Ramos (cell line): Measurements from ENCODE around the gene HOXD3.

Experiments used
- in situ Hi-C: fragments of 300-500 bp; cut with MboI; formaldehyde crosslinking; loops from one replicate; pipeline ENCODE4 v1.14.3; 2022; ENCODE audit warnings: low sequenced_read_pairs; ENCODE audit not compliant: unreplicated experiment

The HOXD3 gene

DNA sequence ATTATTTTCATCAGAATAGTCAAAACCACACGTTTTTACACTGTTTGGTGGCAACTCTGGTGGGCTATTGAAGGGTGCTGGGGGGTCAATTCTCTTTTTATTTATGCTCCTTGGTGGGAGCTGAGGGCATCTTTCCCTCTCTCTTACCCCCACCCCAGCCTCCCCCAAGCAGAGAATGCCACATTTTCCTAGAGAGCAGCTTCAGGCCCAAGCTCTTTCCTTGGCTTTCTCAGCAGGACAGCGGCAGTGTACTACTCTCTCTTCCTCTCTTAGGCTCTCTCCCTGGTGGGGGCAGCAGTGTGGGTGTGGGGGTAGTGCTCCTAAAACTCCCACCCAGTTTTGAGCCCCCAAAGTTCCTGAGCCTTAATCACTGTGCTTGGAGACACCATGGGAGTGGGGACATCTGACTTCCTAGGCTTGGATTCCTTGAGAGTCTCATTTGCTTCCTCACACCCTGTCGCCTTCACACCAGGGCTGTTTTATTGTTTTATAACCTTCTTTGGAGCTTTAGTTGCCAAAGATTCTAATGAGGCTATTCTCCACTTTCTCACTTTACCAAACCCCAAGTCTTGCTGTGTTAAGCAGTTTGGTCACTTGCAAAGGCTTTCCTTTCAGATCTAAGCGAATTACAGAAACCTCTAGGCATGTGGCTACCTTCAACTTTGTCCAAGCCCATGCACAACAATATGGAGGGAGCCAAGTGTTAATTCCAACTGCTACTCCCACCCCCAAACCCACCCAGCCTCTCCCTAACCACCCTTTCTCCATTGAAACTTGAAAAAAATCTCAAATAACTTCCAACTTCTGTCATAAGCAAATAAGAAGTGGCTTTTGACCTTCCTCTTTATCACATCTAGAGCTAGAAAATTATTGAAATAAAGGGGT lies 11.8 kb upstream of the HOXD3 start:
- in situ Hi-C loops: loop anchor here (25.0 kb wide), 2 partner anchors 667 to 992 kb away; no protein-coding TSS in a partner anchor

DNA sequence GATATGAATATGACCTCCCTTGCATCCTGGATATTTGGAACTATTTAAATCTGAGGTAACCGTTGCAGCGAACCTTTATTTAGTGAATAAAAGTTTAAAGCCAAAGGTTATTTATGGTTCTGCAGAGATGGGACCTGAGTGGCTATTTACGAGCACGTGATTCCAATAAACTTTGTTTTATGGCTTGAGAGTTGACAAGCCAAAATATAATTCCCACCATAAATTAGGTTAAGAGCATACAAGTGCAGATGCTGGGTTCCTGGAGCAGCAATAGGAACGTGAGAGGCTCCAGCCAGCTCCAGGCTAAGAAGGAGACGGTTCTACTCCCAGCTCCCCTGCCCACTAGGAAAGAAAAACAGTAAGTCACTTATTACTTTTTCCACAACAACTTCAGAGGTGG lies 11.0 kb upstream of the HOXD3 start:
- in situ Hi-C loops: loop anchor here (25.0 kb wide), 2 partner anchors 666 to 991 kb away; no protein-coding TSS in a partner anchor

DNA sequence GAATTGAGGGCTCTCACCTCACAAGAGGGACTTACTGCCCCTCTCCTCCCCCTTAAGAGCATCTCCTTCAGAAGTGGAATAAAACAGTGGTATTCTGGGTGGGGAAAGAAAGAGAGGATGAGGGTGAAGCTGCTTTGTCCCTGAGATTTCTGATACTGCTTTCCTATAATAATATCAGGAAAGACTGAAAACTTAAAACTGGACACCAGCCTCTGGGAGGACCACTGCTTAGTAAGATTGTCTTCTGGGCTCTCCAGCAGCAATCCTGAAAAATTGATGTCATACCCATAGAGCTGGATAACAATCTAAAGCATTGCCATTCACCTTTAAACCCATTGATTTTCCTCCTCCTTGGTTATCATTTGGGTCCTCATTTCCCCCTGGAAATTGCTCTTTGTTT lies 10.5 kb upstream of the HOXD3 start:
- in situ Hi-C loops: loop anchor here (25.0 kb wide), 2 partner anchors 666 to 991 kb away; no protein-coding TSS in a partner anchor

DNA sequence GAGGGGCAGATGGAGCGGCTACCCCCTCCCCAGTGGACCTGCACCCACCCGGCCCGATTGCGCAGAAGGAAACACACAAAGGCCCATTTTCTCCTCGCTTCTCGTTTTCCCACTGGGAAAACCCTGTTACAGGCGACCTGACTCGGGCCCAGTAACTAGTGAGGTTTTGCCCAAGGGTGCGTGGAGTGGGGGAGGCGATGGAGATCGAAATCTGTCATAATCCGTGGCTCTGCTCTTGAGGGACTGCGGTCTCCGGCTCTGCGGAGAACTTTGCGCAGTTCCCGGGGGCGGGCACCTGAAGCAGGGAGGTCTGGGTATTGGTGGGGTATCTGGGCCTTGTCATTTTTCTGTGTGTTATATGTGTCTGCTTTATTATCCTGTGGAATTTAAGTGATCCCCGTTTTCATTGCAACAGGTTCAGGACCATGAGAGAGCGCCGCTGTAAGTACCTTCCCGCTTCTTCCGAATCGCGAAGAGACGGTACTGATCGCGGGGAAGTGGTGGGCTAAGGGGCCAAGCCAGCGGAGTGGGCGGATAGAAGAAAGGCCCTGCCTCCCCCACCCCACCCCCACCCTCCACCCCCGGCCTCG lies 9.8 kb upstream of the HOXD3 start:
- in situ Hi-C loops: loop anchor here (25.0 kb wide), 2 partner anchors 665 to 990 kb away; no protein-coding TSS in a partner anchor

DNA sequence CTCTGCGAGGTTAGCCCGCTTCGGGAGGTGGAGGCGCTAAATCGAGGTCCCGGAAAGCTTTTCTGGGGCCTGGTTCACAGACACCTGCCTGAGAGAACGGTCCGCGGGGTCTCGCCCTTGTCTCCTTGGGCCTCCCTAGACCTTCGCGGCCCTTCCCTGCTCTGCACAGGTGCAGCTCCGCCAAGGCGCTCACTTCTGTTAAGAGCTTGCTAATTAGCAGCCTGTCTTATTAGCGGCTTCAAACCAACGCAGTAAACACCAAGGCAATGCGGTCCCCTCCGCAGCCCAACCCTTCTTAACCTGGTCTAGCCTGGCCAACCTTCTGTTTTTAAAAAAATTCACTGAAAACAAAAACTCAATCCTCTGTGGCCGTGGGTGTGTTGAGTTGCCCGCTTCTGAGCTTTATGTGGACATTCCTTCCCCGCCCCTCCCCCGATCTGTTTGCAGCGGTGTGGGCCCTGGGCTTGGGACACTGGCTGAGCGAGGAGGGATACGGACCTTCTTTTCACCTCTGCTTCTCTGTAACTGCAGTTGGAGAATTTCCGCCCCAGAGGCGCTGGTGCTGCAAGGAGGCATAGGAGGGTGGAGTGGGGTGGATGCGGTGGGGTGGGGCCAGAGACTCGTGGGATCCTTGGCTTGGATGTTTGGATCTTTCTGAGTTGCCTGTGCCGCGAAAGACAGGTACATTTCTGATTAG lies 9.2 kb upstream of the HOXD3 start:
- in situ Hi-C loops: loop anchor here (25.0 kb wide), 2 partner anchors 664 to 989 kb away; no protein-coding TSS in a partner anchor

DNA sequence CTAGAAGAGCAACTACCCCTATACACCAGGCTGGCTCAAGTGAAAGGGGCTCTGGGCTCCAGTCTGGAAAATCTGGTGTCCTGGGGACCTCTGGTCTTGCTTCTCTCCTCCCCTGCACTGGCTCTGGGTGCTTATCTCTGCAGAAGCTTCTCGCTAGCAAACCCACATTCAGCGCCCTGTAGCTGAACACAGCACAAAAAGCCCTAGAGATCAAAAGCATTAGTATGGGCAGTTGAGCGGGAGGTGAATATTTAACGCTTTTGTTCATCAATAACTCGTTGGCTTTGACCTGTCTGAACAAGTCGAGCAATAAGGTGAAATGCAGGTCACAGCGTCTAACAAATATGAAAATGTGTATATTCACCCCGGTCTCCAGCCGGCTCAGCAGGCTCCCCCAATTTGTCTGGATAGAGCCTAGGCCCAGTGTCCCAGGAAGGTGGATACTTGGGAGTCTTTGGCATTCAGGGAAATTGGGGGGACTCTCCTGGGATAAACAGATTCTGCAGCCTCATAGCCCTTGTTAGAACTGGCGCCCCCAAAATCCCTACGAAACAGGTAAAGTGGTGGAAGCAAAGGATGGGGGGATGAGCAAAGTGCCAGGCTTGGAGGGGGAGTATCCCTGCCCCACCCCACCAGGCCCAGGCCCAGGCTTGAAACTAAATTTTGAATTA lies 8.2 kb upstream of the HOXD3 start:
- in situ Hi-C loops: loop anchor here (25.0 kb wide), 2 partner anchors 663 to 988 kb away; no protein-coding TSS in a partner anchor

DNA sequence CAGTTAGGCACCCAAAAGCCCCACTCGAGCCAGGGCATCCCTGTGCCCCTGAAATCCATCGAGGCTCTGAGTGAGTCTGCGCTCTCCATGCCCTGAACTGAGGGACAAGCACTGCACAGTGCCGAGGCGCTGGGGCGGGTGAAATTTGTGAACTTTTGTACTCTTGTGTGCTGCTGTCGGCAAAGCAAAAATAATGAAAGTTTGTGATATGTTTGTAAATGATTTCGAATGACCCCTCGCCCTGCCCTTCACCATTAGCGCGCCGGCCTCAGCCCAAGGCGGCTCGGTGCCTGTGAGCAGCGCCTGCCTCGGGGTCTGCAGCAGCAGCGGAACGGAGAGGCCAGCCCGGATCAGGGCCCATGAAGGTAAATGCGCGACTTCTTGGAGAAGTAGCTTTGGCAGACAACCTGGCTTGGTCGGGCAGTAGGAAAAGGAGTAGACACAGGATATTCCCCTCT lies 7.6 kb upstream of the HOXD3 start:
- in situ Hi-C loops: loop anchor here (25.0 kb wide), 2 partner anchors 663 to 988 kb away; no protein-coding TSS in a partner anchor

DNA sequence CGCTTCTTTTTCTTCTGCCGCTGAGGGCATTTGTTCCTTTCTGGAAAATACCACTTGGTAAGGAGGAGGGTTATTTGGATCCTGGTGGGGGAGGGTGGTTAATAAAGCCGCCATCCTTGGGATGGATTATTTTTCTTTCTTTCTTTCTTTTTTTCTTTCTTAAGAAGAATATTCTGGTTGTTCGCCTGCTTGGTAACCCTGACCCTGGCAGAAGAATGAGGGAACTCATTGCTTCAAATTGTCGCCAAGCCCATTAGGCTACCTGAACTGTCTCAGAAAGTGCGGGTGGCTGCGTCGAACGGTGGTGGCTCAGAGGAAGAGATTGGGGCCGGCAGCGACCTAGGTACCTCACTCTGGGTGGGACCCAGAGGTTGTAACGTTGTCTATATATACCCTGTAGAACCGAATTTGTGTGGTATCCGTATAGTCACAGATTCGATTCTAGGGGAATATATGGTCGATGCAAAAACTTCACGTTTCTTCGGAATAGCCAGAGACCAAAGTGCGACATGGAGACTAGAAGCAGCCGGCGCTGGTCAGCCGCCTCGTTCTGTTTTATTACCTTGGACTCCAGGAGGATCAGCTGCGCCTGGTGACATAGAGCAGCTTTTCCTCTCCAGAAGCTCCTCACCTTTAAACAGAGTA lies 7.0 kb upstream of the HOXD3 start:
- in situ Hi-C loops: loop anchor here (25.0 kb wide), 2 partner anchors 662 to 987 kb away; no protein-coding TSS in a partner anchor

DNA sequence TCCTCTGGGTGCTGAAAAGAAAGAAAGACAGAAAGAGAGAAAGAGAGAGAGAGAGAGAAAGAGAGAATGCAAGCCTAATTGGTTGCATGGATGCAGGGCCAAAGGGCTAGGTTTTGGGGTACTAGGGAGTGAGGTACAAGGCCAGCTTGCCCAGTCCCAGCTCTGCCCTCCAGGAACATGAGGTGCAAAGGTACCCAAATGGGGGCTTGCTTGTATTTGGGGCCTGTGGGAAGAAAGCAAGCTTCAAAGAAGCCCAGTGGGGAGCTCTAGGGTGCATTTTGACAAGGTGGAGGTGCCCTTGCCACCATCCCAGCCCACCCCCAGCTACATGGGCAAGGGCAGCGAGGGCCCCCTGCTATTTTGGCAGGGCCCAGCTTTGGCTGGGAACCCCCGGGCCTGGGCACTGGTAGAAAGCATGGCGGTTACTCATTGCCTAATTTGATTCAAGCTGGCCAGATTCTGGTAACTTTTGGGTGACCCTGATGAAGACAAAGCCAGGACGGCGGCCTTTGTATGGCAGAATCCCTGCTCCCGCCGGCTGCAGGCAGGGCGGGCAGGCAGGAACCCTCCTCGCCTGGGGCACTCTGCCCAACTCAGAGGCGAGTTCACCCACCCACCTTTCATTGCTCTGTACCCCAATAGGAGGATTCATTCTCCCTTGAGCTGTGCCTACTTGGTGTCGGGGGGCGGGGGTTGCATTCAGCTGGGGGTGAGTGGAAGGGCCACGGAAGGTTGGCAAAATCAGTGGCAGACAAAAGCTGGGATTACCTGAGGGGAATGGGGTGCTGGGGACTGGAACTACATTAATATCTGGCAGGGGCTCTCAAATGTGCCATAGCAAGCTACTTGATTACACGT lies 6.3 kb upstream of the HOXD3 start:
- in situ Hi-C loops: no loop called here

DNA sequence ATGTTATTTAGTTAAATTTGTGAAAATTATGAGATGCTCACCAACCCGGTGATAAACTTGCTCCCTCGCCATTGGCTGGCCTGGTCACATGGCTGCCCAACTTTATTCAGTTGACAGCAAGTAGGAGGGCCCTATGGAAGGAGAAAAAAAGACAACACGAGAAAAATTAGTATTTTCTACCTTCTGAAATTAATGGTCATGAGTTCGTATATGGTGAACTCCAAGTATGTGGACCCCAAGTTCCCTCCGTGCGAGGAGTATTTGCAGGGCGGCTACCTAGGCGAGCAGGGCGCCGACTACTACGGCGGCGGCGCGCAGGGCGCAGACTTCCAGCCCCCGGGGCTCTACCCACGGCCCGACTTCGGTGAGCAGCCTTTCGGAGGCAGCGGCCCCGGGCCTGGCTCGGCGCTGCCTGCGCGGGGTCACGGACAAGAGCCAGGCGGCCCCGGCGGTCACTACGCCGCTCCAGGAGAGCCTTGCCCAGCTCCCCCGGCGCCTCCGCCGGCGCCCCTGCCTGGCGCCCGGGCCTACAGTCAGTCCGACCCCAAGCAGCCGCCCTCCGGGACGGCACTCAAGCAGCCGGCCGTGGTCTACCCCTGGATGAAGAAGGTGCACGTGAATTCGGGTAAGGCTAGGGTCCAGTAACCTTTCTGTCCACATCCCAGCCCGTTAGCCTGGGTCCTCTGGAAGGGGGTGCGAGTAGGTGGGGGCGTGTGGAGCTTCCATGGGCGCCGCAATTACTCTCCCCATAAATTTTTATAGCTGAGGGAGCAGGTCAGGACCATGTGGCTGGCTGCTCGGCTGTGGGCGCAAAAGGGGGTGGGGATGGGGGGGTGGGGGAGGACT lies 5.4 kb upstream of the HOXD3 start, which contains the start of gene HOXD4:
TSS of gene HOXD4 (plus strand) at position 109 of the 846 bp plus-strand sequence. CDS start at position 193, 84 bp downstream.
- in situ Hi-C loops: no loop called here

DNA sequence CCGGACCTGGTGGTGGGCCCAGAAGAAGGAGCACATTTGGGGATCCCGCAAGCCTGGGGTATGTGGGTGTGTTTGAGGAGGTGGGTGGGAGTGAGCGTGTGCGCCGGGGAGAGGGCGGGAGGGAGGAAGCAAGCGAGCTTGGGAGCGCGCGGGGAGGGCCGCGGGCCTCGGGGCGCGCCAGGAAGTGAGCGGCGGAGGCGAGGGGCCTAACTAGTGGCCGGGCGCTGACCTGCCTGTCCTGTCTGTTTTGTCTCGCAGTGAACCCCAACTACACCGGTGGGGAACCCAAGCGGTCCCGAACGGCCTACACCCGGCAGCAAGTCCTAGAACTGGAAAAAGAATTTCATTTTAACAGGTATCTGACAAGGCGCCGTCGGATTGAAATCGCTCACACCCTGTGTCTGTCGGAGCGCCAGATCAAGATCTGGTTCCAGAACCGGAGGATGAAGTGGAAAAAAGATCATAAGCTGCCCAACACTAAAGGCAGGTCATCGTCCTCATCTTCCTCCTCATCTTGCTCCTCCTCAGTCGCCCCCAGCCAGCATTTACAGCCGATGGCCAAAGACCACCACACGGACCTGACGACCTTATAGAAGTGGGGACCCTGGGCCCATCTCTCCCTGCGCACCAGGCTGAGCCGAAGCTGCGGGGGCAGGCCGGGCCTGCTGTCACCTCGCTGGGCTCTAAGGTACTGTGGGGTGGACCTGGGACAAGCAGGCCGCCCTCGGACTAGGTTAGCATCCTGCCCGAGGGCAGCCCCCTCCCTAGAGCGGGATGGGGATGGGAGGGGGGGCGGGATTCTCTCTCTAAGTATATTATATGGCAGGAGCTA lies 4.5 kb upstream of the HOXD3 start:
- in situ Hi-C loops: no loop called here

DNA sequence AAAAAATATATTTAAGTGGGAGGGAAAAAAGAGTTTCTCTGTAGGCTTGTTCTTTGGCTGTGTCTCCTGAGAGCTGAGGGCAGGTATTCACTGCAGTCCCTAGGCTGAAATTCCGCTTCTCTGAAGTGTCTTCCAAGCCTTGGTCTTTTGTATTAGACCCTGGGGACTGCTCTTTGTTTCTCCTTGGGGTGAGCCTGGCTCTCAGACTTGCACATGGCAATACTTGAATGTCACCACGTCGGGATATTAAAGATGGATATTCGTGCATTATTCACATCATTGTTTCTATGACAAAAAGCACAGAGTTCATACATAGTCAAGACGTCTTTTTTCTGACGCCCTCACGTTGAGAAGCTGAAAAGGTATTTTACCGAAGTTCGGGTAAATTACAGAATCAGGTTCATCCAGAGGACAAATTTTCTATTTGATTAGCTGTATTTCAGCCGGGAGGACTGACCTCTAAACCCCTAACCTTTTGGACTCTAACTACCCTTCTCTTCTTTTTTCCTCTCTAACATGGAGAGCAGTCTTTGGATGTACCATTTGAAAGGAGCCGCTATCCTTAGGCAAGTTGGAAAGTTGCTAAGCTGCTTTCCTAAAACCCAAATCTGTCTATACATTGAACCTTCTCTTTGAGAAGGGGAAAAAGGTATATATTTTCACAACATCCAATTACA lies 2.4 kb upstream of the HOXD3 start:
- in situ Hi-C loops: no loop called here

DNA sequence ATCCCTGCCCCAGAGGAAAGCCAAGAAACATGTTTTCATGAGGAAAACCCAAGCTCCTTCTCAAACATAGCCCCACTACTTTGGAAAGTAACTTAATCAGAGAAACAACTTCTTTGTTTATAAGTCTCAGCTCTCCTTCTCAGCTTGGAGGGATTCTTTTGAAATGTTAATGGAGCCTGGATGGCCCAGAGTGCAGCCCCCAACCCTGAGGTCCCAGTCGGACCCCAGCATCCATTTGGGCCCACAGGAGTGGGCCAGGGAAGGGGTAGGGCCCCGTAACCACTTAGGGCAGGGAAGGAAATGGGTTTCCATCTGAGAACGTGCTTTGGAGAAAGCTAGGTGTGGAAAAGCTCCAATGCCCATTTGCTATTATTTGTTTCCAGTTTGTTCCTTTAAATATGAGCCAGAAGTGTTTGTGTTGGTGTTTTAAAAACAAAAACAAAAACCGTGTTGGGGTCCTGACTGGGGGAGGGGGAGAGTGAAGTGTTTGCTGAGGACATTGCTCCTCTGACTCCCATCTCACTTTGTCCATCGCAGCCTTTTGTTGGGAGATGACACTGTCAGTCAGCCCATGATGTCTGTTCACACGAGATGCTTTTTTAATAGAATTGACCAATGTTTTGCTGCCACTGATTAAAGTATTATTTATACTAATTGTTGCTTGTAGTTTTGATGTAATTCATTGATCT lies 1.6 kb upstream of the HOXD3 start:
- in situ Hi-C loops: no loop called here

DNA sequence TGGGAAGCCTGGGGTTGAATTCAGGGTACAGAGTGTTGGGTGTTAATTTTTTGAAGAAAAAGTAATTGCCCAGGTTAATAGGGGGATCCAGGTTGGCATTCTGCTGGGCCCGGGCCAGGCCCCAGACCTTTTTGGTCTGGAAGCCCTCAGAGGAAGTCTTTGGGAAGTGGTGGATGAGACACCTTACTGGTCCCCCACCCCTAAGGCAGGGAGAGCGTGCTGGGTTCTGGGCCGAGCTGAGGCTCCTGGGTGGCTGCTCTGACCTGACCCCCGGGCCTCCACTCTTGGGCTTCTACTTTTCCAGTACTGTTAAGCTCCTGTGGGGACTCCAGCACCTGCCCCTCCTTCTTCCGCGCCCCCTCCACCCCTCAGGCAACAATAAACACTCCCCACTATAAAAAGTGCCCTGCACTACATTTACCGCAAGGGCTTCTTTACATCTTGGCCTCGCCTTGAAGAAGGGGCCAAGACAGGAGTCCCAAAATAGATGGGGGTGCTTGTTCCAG lies 753 bp upstream of the HOXD3 start:
- in situ Hi-C loops: no loop called here

DNA sequence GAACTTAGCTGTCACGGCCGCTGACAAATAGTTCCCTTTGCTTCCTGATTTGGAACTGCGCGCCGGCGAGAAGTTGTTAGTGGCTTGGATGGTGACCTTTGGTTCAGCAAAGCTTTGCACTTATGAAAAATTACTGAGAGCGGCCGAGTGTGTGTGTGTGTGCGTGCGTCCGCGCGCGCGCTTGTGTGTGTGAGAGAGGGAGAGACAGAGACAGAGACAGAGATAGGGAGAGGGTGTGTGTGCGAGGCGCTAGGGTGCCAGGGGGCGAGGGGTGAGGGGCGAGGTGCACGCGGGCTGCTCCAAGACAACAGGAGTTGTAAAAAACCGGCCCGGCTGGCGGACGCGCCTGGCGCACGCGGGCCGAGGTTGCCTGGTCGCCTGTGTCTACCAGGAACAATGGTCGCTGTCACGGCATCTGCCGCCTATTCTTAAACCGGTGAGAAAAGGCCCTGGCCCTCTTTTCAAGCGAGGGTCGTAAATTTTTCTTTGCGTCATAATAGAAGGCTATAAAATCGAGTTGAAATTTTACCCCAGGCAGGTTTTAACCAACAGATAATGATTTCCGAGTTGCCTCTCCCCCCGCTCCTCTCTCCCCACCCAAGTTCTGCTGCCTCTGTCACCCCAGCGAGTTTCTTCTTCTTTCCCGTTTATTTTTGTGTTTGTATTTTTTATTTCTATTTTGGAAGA lies 535 bp downstream of the HOXD3 start:
- in situ Hi-C loops: no loop called here
